ENCODE measurements around the gene KLHL24.

The KLHL24 gene

DNA sequence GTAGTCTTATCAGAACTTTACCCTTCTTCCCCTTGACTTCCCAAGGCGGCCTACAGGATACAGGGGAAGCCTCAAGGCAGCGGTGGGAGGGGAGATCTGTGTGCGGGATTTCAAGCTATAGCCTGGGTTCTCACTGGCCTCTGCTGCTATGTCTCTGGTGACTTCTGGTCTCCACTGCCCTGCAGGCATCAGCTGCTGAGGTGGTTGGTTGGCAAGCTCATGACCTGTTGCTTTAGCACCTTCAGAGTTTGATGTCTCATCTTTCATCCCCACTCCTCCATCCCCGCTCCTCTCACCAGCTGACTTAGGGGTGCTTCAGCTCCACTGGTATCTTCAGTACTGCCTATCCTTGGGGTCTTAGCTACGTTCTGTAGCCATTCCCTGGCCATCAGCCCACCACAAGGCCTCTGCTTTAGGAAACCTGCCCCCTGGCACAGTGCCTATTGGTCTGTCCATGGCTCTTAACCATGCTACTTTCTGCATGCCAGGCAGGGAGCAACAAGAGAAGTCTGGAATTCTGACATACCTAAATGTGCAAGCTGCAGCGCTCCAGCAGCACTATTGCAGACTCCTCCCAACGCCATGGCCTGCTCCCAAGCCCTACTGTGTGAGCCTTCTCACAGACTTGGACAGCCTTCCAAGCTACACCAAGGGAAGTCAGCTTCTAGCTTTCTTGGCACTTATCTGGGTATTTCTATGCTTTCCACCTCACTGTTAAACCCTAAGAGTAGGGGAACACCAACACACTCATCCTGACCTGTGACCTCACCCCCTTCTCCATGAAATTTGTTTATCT is 60.3 kb downstream of the KLHL24 start:
- no peak for DNase-seq (ENCODE audit: low spot score)
- in situ Hi-C loops (cut with MboI; ENCODE audit: low sequenced_read_pairs, unreplicated experiment), result no loop called here
- TF ChIP-seq, protein P1, sequence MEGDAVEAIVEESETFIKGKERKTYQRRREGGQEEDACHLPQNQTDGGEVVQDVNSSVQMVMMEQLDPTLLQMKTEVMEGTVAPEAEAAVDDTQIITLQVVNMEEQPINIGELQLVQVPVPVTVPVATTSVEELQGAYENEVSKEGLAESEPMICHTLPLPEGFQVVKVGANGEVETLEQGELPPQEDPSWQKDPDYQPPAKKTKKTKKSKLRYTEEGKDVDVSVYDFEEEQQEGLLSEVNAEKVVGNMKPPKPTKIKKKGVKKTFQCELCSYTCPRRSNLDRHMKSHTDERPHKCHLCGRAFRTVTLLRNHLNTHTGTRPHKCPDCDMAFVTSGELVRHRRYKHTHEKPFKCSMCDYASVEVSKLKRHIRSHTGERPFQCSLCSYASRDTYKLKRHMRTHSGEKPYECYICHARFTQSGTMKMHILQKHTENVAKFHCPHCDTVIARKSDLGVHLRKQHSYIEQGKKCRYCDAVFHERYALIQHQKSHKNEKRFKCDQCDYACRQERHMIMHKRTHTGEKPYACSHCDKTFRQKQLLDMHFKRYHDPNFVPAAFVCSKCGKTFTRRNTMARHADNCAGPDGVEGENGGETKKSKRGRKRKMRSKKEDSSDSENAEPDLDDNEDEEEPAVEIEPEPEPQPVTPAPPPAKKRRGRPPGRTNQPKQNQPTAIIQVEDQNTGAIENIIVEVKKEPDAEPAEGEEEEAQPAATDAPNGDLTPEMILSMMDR (IDR thresholded peaks at IDR 0.05; ENCODE audit: borderline replicate concordance, control extremely low read depth, extremely low read depth, insufficient read depth, missing control alignments), result no peak

DNA sequence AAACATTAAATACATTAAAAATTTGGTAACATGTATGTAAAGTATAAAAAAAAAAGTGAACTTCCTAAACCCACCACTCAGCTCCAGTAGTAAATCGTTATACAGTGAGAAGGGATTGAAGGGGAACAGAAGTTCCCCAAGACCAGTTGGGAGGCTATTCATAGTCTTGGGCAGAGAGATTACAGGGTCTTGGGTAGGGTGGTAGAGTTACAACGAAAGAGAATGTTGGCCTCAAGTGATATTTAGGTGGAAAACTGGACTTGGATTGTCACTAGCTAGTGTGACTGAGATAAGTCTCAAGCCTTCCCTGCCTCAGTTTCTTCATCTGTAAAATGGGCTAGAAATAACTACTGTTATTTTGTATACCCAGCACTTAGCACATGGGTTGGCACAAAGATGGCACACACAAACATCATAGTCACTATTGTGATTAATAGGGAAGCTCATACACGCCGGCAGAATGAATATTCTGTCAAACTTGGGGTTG is 61.7 kb downstream of the KLHL24 start:
- TF ChIP-seq, protein P1 (IDR thresholded peaks at IDR 0.05; ENCODE audit: borderline replicate concordance, control extremely low read depth, extremely low read depth, insufficient read depth, missing control alignments), result no peak
- DNase-seq (ENCODE audit: low spot score), result no peak
- in situ Hi-C loops (cut with MboI; ENCODE audit: low sequenced_read_pairs, unreplicated experiment), result no loop called here

DNA sequence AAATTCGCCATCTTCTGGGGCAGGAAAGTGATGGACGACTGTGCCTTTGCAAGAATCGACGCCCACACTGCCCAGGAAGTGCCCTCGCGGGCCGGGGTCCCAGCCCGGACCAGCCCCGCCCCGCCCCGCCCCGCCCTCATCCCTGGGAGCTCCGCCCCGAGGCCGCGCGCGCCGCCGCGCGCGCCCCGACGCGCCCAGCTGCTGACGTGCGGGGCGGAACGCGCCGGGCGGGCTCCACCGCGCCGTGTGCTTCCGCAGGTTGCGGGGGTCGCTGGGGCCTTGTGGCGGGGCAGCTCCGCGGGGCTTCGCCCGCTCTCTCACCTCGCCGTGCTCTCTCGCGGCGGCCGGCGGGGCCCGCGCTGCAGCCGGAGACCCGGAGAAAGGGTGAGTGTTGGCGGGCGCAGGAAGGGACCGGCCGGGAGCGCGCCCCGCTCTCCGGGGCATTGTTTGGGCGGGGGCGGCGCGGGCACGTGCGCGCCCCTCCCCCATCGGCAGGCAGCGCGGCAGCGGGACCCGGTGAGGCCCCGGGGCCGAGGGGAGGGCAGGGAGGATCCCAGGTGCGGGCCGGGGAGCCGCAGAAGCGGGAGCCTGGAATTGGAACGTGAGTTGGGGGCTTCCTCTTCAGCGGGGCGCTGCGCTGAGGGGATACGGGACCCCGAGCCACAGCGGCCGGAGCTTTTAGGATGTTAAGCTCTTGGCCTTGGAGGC is 62.3 kb downstream of the KLHL24 start, which contains the start of gene YEATS2:
Gene YEATS2 (plus strand): TSS at position 188 of the 708 bp plus-strand sequence. CDS start 17,366 bp downstream, outside the sequence.
- TF ChIP-seq, protein P1 (IDR thresholded peaks at IDR 0.05; ENCODE audit: borderline replicate concordance, control extremely low read depth, extremely low read depth, insufficient read depth, missing control alignments), result no peak
- in situ Hi-C loops (cut with MboI; ENCODE audit: low sequenced_read_pairs, unreplicated experiment), result no loop called here
- peak; percentile 97 for DNase-seq (ENCODE audit: low spot score)

DNA sequence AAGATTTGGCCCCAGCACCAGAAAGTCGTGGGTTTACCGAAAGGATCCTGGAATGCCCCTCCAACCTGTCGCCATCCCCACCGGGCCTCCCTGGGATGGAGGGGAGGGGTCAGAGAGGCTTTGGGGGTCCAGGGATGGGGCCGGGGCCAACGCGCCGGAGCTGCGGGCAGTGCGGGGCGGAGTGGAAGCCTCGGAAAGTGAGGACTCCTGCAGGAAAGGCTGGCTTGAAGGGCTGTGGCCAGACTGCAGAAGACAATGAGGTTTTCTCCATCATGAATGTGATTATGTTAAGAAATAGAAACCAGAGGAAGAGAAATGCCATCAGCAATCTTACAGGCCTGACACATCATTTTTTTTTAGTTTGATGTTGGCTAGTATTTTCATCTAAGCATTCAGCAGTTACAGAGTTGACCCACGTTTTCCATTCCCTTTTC is 62.9 kb downstream of the KLHL24 start:
- TF ChIP-seq, protein P1 (IDR thresholded peaks at IDR 0.05; ENCODE audit: borderline replicate concordance, control extremely low read depth, extremely low read depth, insufficient read depth, missing control alignments), result no peak
- peak; percentile 46 for DNase-seq (ENCODE audit: low spot score)
- in situ Hi-C loops (cut with MboI; ENCODE audit: low sequenced_read_pairs, unreplicated experiment), result no loop called here

DNA sequence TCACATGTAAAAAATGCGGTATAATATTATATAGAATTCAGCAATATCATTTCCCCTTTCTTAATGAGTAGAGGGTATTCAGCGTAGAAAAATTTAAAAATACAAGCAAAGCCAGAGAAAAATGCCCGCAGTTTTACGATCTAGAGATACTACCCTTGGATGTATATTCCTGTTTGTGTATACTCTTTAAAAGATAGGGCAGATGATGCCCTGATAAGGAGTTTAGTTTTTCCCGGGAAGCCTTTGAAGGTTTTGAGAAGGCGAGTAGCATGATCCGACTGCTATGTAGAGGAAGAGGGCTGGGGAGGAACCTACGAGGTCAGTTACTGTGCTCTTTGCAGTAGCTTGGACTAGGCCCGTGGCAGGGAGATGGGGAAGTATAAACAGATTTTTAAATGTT is 63.3 kb downstream of the KLHL24 start:
- TF ChIP-seq, protein P1 (IDR thresholded peaks at IDR 0.05; ENCODE audit: borderline replicate concordance, control extremely low read depth, extremely low read depth, insufficient read depth, missing control alignments), result no peak
- DNase-seq (ENCODE audit: low spot score), result no peak
- in situ Hi-C loops (cut with MboI; ENCODE audit: low sequenced_read_pairs, unreplicated experiment), result no loop called here

DNA sequence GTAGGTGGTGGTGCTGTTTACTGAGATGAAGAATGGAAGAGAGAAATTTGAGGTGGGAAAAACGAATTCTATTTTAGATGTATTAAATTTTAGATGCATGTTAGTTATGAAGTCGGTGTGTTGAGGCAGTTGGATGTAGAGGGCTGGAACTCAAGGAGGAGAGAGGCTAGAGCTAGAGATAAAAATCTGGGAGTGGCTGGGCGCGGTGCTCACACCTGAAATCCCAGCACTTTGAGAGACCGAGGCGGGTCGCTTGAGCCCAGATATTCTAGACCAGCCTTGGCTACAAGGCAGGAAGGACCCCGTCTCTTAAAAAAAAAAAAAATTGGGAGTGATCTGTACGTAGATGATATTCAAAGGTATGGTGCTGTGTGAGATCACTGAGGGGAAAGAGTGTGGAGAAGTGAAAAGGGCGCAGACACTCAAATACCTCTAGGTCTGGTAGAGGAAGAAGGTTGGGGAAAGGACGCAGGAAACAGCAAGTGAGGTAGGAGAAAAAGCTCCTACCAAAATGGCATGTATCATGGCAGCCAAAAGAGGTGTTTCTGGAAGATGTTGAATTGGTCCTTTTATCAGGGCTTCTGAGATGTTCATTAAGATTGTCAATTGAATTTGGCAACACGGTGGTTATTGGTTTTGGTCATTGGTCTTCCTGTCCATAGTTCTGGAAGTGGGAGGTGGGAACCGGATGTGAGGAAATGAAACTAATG is 64.0 kb downstream of the KLHL24 start:
- DNase-seq (ENCODE audit: low spot score), result no peak
- TF ChIP-seq, protein P1 (IDR thresholded peaks at IDR 0.05; ENCODE audit: borderline replicate concordance, control extremely low read depth, extremely low read depth, insufficient read depth, missing control alignments), result no peak
- in situ Hi-C loops (cut with MboI; ENCODE audit: low sequenced_read_pairs, unreplicated experiment), result no loop called here

Data from GM13976 (cell line).